Trophoblast cell (in vitro differentiated cells and primary cell): Measurements from ENCODE around the gene CALU.

Experiments used
- DNase-seq, 2 donors: peaks; one replicate each; pipeline ENCODE4 v3.0.0-alpha.2; 2016
- H2AFZ ChIP-seq: 2 replicates; pipeline ENCODE4 v1.6.1; 2013; ENCODE audit warnings: low read length, moderate library complexity, mild to moderate bottlenecking; ENCODE audit not compliant: insufficient read depth, poor library complexity
- H2AK5ac ChIP-seq: 2 replicates; pipeline ENCODE4 v1.6.1; 2013; ENCODE audit warnings: mild to moderate bottlenecking, low read length
- H2BK120ac ChIP-seq: 2 replicates; pipeline ENCODE4 v1.6.1; 2013; ENCODE audit warnings: low read length, mild to moderate bottlenecking, moderate library complexity; ENCODE audit not compliant: insufficient read depth, poor library complexity
- H2BK12ac ChIP-seq: 2 replicates; pipeline ENCODE4 v1.6.1; 2013; ENCODE audit warnings: mild to moderate bottlenecking, low read length, moderate library complexity
- H2BK5ac ChIP-seq: 2 replicates; pipeline ENCODE4 v1.6.1; 2013; ENCODE audit warnings: low read length, low read depth, moderate library complexity, mild to moderate bottlenecking; ENCODE audit not compliant: poor library complexity
- H3K14ac ChIP-seq: 2 replicates; pipeline ENCODE4 v1.6.1; 2013; ENCODE audit warnings: mild to moderate bottlenecking, low read length
- H3K18ac ChIP-seq: 2 replicates; pipeline ENCODE4 v1.6.1; 2013; ENCODE audit warnings: mild to moderate bottlenecking, low read length
- H3K23ac ChIP-seq: 2 replicates; pipeline ENCODE4 v1.6.1; 2013; ENCODE audit warnings: low read length
- H3K27ac ChIP-seq: 2 replicates; pipeline ENCODE4 v1.5.1; 2013; ENCODE audit warnings: low read depth, mild to moderate bottlenecking, inconsistent platforms, low read length, moderate library complexity
- H3K27me3 ChIP-seq: 2 replicates; pipeline ENCODE4 v1.6.1; 2013; ENCODE audit warnings: inconsistent platforms, mild to moderate bottlenecking, low read length, moderate library complexity; ENCODE audit not compliant: insufficient read depth
- H3K36me3 ChIP-seq, 2 experiments: 1 replicate in 1 of 2; 2 replicates in 1 of 2; pipeline ENCODE4 v1.6.1; 2013; ENCODE audit warnings: low read length in 2 of 2, mild to moderate bottlenecking in 2 of 2, moderate library complexity in 1 of 2; ENCODE audit not compliant: insufficient read depth in 2 of 2, control insufficient read depth in 1 of 2
- H3K4ac ChIP-seq: 2 replicates; pipeline ENCODE4 v1.6.1; 2013; ENCODE audit warnings: low read depth, mild to moderate bottlenecking, low read length, moderate library complexity
- H3K4me1 ChIP-seq, 2 experiments: 1 replicate in 1 of 2; 2 replicates in 1 of 2; pipeline ENCODE4 v1.6.1; 2013; ENCODE audit warnings: low read length in 2 of 2, mild to moderate bottlenecking in 2 of 2, moderate library complexity in 1 of 2; ENCODE audit not compliant: insufficient read depth in 2 of 2, control insufficient read depth in 1 of 2
- H3K4me2 ChIP-seq: 2 replicates; pipeline ENCODE4 v1.6.1; 2013; ENCODE audit warnings: inconsistent platforms, mild to moderate bottlenecking, low read length, moderate library complexity
- H3K4me3 ChIP-seq: 2 replicates; pipeline ENCODE4 v1.5.1; 2013; ENCODE audit warnings: mild to moderate bottlenecking, low read depth, low read length, inconsistent platforms
- H3K79me1 ChIP-seq: one replicate; pipeline ENCODE4 v1.6.1; 2013; ENCODE audit warnings: low read length
- H3K79me2 ChIP-seq: 2 replicates; pipeline ENCODE4 v1.6.1; 2013; ENCODE audit warnings: low read length, mild to moderate bottlenecking; ENCODE audit not compliant: control insufficient read depth, insufficient read depth, poor library complexity
- H3K9ac ChIP-seq: 2 replicates; pipeline ENCODE4 v1.6.1; 2013; ENCODE audit warnings: mild to moderate bottlenecking, low read length
- H3K9me3 ChIP-seq: 2 replicates; pipeline ENCODE4 v1.6.1; 2013; ENCODE audit warnings: low read depth, mild to moderate bottlenecking, control low read depth, inconsistent platforms, low read length; ENCODE audit not compliant: insufficient read depth
- H4K12ac ChIP-seq: 2 replicates; pipeline ENCODE4 v1.6.1; 2013; ENCODE audit warnings: low read depth, mild to moderate bottlenecking, low read length, moderate library complexity
- H4K8ac ChIP-seq: 2 replicates; pipeline ENCODE4 v1.6.1; 2013; ENCODE audit warnings: low read depth, mild to moderate bottlenecking, low read length, moderate library complexity
- H4K91ac ChIP-seq: one replicate; pipeline ENCODE4 v1.6.1; 2013; ENCODE audit warnings: low read depth, mild to moderate bottlenecking, low read length, moderate library complexity
- WGBS: extraction: QIAGEN DNeasy Blood & Tissue Kit; methylation state at CpG from one replicate; pipeline ENCODE4 v1.1.7; 2013; ENCODE audit warnings: missing lambda C conversion rate; ENCODE audit not compliant: insufficient read length, insufficient coverage; ENCODE audit errors: extremely low coverage; 5-methylcytosine and 5-hydroxymethylcytosine counted together

The CALU gene

GRCh38 chr7:128745706-128746105 is 6.5 kb downstream of the CALU start:
- H3K79me2 ChIP-seq = peaks cover 16% of the 10 kb centered on the region

GRCh38 chr7:128747327-128748079 is 8.3 kb downstream of the CALU start:
- H4K91ac ChIP-seq = no peak overlapping the region
- H3K36me3 ChIP-seq = peaks cover 20 to 22% of the 10 kb centered on the region in 2 experiments
- H3K79me2 ChIP-seq = peaks cover 13% of the 10 kb centered on the region
- H2BK120ac ChIP-seq = no peak overlapping the region
- H3K14ac ChIP-seq = no peak overlapping the region
- H3K4me3 ChIP-seq = no peak overlapping the region
- H3K9me3 ChIP-seq = no peaks in the 10 kb centered on the region
- no peak overlapping the region for H2BK5ac ChIP-seq
- H3K4me1 ChIP-seq = peaks cover 0 to 2% of the 10 kb centered on the region in 2 experiments
- H2AK5ac ChIP-seq = no peak overlapping the region
- H2BK12ac ChIP-seq = no peak overlapping the region
- H2AFZ ChIP-seq = no peak overlapping the region
- H3K4ac ChIP-seq = no peak overlapping the region
- H3K27me3 ChIP-seq = no peaks in the 10 kb centered on the region
- H3K27ac ChIP-seq = no peak overlapping the region
- H3K4me2 ChIP-seq = no peak overlapping the region
- no peak overlapping the region for H3K9ac ChIP-seq
- H3K23ac ChIP-seq = no peak overlapping the region
- DNase-seq = peak in 1 of 2 donors; percentile 25
- no peaks in the 10 kb centered on the region for H3K79me1 ChIP-seq
- H4K8ac ChIP-seq = no peak overlapping the region
- WGBS = no CpG with 5 or more reads among the region's 6 CpGs
- no peak overlapping the region for H4K12ac ChIP-seq
- no peak overlapping the region for H3K18ac ChIP-seq

More at GRCh38 chr7:128745706-128746105, 6.5 kb downstream of the CALU start:
- peak overlapping the region; percentile 69 for H3K4ac ChIP-seq
- H2BK5ac ChIP-seq = no peak overlapping the region
- H3K27me3 ChIP-seq = no peaks in the 10 kb centered on the region
- no peak overlapping the region for H3K18ac ChIP-seq
- no peak for DNase-seq
- no peak overlapping the region for H3K9ac ChIP-seq
- peaks cover 2% of the 10 kb centered on the region in 2 experiments for H3K4me1 ChIP-seq
- no peak overlapping the region for H3K27ac ChIP-seq
- H3K9me3 ChIP-seq = no peaks in the 10 kb centered on the region
- no peak overlapping the region for H3K4me3 ChIP-seq
- H2AK5ac ChIP-seq = no peak overlapping the region
- no peaks in the 10 kb centered on the region for H3K79me1 ChIP-seq
- no peak overlapping the region for H2BK120ac ChIP-seq
- no peak overlapping the region for H3K23ac ChIP-seq
- H3K4me2 ChIP-seq = no peak overlapping the region
- H2AFZ ChIP-seq = no peak overlapping the region
- no peak overlapping the region for H4K12ac ChIP-seq
- no CpG with 5 or more reads among the region's 1 CpG for WGBS
- peaks cover 15 to 17% of the 10 kb centered on the region in 2 experiments for H3K36me3 ChIP-seq
- H4K8ac ChIP-seq = no peak overlapping the region
- H4K91ac ChIP-seq = no peak overlapping the region
- H3K14ac ChIP-seq = no peak overlapping the region
- no peak overlapping the region for H2BK12ac ChIP-seq

DNA sequence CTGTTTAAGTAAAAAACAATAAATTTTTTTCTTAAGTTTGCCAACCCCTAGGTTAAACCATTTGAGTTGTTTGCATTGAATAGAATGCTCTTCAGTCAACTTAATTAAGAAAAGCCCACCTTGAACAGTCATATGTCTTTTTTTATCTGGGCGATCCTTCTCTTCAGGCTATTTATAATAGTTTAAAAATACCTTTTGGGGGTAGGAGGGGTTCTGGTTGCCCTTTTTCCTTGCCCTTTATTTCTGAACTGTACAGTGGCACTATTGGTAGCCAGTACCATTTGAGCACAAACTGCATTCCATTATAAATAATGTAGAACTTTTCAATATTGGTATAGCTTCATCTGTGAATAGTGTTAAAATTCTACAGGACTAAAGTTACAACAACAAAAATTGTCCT is 13.1 kb downstream of the CALU start:
- H3K4ac ChIP-seq = no peak overlapping the region
- no peak overlapping the region for H3K4me3 ChIP-seq
- DNase-seq = no peak
- no peak overlapping the region for H2BK120ac ChIP-seq
- H3K23ac ChIP-seq = no peak overlapping the region
- H3K18ac ChIP-seq = no peak overlapping the region
- H3K9me3 ChIP-seq = no peaks in the 10 kb centered on the region
- no peak overlapping the region for H4K12ac ChIP-seq
- H4K91ac ChIP-seq = no peak overlapping the region
- no peak overlapping the region for H2AFZ ChIP-seq
- H3K4me1 ChIP-seq = no peaks in the 10 kb centered on the region
- peaks cover 21 to 39% of the 10 kb centered on the region in 2 experiments for H3K36me3 ChIP-seq
- no peaks in the 10 kb centered on the region for H3K27me3 ChIP-seq
- no peak overlapping the region for H4K8ac ChIP-seq
- H3K4me2 ChIP-seq = no peak overlapping the region
- no peak overlapping the region for H3K14ac ChIP-seq
- H3K27ac ChIP-seq = no peak overlapping the region
- H2BK12ac ChIP-seq = no peak overlapping the region
- WGBS = no CpG with 5 or more reads among the region's 1 CpG
- H3K79me1 ChIP-seq = no peaks in the 10 kb centered on the region
- H3K79me2 ChIP-seq = no peaks in the 10 kb centered on the region
- no peak overlapping the region for H3K9ac ChIP-seq
- no peak overlapping the region for H2AK5ac ChIP-seq
- H2BK5ac ChIP-seq = no peak overlapping the region

DNA sequence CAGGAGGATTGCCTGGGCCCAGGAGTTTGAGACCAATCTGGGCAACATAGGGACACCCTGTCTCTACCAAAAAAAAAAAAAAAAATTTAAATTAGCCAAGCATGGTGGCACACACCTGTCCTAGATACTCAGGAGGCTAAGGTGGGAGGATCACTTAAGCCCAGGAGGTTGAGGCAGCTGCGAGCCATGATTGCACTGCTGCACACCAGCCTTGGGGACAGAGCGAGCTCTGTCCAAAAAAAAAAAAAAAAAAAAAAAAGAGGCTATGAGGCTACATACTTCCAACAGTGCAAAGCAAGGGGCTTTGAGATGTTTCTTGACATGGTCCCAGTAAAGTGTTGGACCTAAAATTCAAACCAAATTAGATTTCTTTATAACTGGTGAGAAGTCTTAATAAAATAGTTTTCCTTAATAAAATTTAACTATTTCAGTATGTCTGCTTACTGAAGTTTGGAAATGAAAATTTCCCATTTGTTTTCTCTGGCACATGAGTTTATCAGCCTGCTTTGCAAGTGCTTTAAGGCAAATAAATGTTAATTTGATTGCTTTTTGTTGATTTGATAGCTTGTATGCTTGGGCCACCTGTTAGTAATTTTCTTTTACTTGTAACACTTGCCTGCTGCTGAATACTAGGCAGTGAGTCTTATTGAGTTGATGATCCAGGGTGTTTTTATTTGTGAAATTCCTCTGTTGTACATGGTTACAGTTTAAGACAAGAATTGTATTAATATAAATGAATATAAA is 16.1 kb downstream of the CALU start:
- Histone ChIP-seq H2BK12ac (no peak overlapping the region), H3K79me2 (no peaks in the 10 kb centered on the region), H2BK120ac (no peak overlapping the region), H3K14ac (no peak overlapping the region), H3K4me3 (no peak overlapping the region), H4K8ac (no peak overlapping the region), H3K9ac (no peak overlapping the region), H3K79me1 (no peaks in the 10 kb centered on the region), H3K18ac (no peak overlapping the region), H3K4me2 (no peak overlapping the region), H3K36me3 (peaks cover 18 to 47% of the 10 kb centered on the region in 2 experiments), H2BK5ac (no peak overlapping the region), H3K9me3 (no peaks in the 10 kb centered on the region), H3K27me3 (no peaks in the 10 kb centered on the region), H3K4me1 (no peaks in the 10 kb centered on the region), H3K23ac (no peak overlapping the region), H3K27ac (no peak overlapping the region), H4K12ac (no peak overlapping the region), H2AK5ac (no peak overlapping the region), H2AFZ (no peak overlapping the region), H3K4ac (no peak overlapping the region), H4K91ac (no peak overlapping the region)
- WGBS = no CpG with 5 or more reads among the region's 2 CpGs
- no peak for DNase-seq
